Measurements from ENCODE around the gene NUFIP1. TPM values are rescaled to one million over a fixed set of nuclear protein-coding genes. Genes with fewer than 3 reads are reported as not detected.

Gene NUFIP1
- total RNA-seq, 1 experiment from 2014 or later: 17.1 TPM

DNA sequence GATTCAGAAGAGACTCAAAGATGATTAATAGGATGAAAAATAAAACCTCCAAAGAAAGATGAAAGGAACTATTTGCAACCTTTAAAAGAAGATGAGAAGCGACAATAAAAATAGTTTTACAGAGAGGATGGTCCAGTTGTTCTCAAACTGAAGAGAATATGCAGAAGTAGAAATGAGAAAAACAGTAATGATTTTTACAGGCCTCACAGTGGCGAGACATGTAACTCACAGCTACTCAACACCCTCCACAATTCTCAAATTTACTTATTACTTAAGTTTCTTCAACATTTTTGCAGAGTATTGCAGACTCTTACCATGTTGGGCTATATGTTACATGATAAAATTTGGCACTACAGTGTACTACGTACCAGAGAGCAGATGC lies 20.8 kb downstream of the NUFIP1 start:
- H4K8ac ChIP-seq (replicated peaks; ENCODE audit: insufficient read length, low read depth, low read length): no peak overlapping the region

More for the DNA sequence above, 20.8 kb downstream of the NUFIP1 start:
- DNase-seq: no peak
- Histone ChIP-seq H3K79me1 (ENCODE audit: insufficient read depth, low read depth, low read length, poor library complexity, severe bottlenecking) (no peaks in the 10 kb centered on the region), H4K5ac (ENCODE audit: insufficient read length, low read depth, low read length) (no peak overlapping the region), H2BK20ac (ENCODE audit: low read depth, low read length, poor library complexity, severe bottlenecking) (no peak overlapping the region), H2BK15ac (ENCODE audit: low read depth, low read length) (no peak overlapping the region), H3K4ac (ENCODE audit: low read depth, low read length) (no peak overlapping the region), H3K27ac (ENCODE audit: insufficient read length, low read depth, low read length) (no peak overlapping the region), H2BK12ac (ENCODE audit: insufficient read length, low read depth, low read length) (no peak overlapping the region), H3K14ac (ENCODE audit: insufficient read depth, low read length) (no peak overlapping the region), H3K79me2 (ENCODE audit: insufficient read depth, low read length) (no peaks in the 10 kb centered on the region), H3K4me1 (ENCODE audit: insufficient read depth, low read length) (no peaks in the 10 kb centered on the region), H3K4me2 (ENCODE audit: insufficient read depth, insufficient read length, low read length) (no peak overlapping the region), H3K9ac (ENCODE audit: extremely low read depth, insufficient read length, low read length) (no peak overlapping the region), H3T11ph (ENCODE audit: low read length) (no peak overlapping the region), H2BK120ac (ENCODE audit: low read depth, low read length, poor library complexity, severe bottlenecking) (no peak overlapping the region), H2AFZ (ENCODE audit: low read length) (no peak overlapping the region), H4K91ac (ENCODE audit: insufficient read length, low read depth, low read length) (no peak overlapping the region), H3K27me3 (ENCODE audit: insufficient read depth, low read length) (no peaks in the 10 kb centered on the region), H2AK5ac (ENCODE audit: insufficient read length, low read length) (no peak overlapping the region), H3K56ac (ENCODE audit: insufficient read length, low read depth, low read length) (no peak overlapping the region), H2BK5ac (ENCODE audit: insufficient read length, low read length) (no peak overlapping the region), H3K23ac (ENCODE audit: insufficient read length, low read depth, low read length) (no peak overlapping the region), H4K20me1 (ENCODE audit: control insufficient read depth, insufficient read depth, insufficient read length) (no peaks in the 10 kb centered on the region), H3K9me3 (ENCODE audit: control insufficient read depth, low read depth, low read length) (no peaks in the 10 kb centered on the region), H3K23me2 (ENCODE audit: insufficient read length, low read depth, low read length, poor library complexity, severe bottlenecking) (no peaks in the 10 kb centered on the region), H3K18ac (ENCODE audit: insufficient read length, low read depth, low read length) (no peak overlapping the region)
- Mint-ChIP-seq H3K4me1 (peaks cover 9 to 11% of the 10 kb centered on the region in 2 experiments), H3K27ac (no peak overlapping the region; a peak in 1 of 7 replicates), H3K4me3 (no peak overlapping the region), H3K27me3 (ENCODE audit: low read depth) (no peaks in the 10 kb centered on the region), H3K9me3 (peaks cover 10 to 14% of the 10 kb centered on the region in 2 experiments; a peak in 4 of 5 replicates), H3K36me3 (ENCODE audit: insufficient read depth in 1 of 3, low read depth in 3 of 3) (peaks cover 39 to 50% (median 40%) of the 10 kb centered on the region in 3 experiments)
- no CpG with 5 or more reads among the region's 3 CpGs for WGBS (ENCODE audit: extremely low coverage, insufficient read length, low lambda C conversion rate)
- TF ChIP-seq, protein P1, sequence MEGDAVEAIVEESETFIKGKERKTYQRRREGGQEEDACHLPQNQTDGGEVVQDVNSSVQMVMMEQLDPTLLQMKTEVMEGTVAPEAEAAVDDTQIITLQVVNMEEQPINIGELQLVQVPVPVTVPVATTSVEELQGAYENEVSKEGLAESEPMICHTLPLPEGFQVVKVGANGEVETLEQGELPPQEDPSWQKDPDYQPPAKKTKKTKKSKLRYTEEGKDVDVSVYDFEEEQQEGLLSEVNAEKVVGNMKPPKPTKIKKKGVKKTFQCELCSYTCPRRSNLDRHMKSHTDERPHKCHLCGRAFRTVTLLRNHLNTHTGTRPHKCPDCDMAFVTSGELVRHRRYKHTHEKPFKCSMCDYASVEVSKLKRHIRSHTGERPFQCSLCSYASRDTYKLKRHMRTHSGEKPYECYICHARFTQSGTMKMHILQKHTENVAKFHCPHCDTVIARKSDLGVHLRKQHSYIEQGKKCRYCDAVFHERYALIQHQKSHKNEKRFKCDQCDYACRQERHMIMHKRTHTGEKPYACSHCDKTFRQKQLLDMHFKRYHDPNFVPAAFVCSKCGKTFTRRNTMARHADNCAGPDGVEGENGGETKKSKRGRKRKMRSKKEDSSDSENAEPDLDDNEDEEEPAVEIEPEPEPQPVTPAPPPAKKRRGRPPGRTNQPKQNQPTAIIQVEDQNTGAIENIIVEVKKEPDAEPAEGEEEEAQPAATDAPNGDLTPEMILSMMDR (conservative IDR thresholded peaks at IDR 0.05): no peak
